Raji (cell line): ENCODE results near the gene TTC22.

Experiments used
- POLR2A ChIP-seq: IDR thresholded peaks from 2 replicates; pipeline ENCODE4 v1.6.1; 2011; ENCODE audit warnings: low read depth, low read length, control low read depth; ENCODE audit not compliant: insufficient read depth

The TTC22 gene

DNA sequence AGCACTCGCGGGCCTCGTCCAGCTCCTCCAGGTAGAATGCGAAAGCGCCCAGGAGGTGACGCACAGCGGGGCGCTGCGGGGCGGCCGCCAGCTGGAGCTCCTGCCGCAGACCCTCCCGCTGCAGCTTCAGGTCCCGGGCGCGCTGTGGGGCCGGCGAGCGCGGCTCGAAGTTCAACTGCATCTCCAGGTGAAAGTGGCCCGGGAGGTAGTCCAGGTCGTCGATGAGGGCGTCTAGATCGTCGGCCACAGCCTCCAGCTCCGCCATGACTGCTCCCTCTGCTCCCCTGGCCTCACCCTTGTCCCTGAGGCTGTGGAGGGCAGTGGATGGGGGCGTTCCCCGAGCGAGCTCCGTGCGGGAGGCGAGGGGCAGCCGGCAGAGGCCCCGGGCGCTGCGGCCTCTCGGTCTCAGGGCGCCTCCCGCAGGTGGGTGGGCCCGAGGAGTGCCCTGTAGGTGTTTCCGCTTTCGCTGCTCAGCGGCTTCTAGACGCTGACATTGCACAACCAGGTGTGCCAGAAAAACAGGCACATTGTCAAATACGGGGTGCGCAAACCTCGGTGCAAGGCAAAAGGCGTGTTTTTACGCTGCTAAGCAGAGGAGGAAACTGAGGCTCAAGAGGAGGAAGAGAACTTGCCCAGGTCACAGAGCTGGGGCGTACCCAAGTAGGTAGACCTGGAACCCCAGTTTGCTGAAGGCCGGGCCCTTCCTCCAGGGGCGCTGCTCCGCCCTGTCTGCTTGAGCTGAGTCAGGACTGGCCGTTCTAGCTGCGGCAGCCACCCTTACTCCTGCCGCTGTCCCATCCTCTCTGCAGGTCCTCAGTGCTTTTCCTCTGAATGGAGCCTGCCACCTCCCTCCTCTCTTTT lies at the start of gene TTC22:
TSS of gene TTC22 (minus strand) at position 425 of the 861 bp plus-strand sequence. CDS start at position 265, 160 bp downstream.
- TF ChIP-seq POLR2A: no peak

DNA sequence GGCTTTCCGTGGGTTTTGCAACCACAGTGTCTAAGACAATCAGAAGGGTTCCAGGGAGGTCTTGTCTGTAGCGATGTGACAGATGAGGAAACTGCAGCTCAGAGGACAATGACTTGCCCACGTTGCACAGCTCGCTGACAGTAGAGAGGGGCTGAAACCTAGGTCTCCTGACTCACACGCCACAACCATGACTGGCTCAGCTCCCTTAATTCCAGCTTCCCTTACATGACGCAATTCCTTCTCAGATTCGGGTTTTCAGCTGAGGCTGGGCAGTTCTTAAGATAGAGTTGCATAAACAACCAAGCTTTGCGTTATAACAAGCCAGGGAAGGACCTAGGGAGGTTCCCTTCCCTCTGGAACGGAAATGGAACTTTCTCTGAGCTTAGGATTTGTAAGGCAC lies 49.6 kb upstream of the TTC22 start:
- TF ChIP-seq POLR2A: no peak

DNA sequence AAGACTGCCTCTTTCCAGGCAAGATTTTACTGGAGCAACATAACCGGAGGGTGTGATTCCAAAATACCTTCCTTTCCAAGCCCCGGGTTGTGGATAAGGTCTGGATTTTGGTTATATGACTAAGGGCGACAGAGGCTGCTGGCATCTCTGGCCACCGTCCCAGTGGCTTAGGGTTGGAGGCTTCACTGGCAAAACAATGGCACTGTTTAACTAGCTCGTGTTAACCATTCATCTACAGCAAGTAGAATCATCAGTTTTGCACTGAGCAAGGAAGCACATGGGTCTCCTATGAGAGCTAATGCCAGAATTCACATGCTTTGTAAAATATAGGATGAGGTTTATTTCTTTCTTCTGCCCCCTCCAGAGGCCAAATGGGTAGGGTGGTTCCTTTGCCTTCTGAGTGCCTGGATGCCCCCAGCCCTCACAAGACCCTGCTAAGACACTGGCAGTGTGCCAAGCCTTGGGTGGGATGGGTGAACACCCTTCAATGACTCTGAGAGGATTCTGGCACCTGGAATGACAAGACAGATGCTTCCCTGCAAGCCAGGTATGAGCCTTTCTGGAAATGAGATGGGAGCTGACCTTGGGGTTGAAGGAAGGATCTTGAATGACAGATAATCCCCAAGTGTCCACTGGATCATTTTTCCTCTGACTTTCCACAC lies 49.1 kb upstream of the TTC22 start:
- TF ChIP-seq POLR2A: no peak

DNA sequence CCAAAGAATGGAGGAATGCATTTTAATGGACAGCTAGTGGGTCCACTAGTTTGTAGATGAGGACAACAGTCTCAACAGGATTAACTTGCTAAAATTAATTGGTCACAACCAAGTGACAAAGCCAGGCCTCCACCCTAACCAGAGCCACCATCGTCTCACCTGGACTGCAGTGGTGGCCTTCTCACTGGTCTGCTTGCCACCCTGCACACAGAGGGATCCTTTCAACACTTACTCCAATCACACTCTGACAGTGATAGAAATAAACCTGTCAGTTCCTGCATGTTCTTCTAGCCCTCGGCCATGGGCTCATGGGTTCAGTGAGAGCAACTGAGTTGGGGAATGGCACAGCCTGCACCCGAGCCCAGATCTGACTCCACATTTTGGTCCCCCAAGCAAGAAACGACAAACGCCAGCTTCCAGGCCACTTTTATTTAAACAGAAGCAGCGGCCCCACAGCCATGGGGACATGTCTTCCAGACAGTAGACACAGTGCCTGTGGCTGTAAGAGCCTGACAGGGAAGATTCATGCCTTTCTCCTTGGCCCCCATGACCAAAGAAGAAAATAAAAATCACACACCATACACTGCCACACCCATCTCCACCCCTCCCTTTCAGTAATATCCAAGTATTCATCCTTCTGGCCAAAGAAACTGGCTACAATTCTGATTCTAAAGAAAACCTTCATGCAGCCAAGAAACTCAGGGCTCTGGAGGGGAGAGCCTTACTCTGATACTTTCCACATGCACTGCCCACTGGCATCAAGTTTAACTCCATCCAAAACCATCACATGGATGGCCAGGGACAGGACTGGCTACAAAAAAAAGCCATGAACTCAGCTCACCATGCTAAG lies 48.3 kb upstream of the TTC22 start:
- TF ChIP-seq POLR2A: no peak

DNA sequence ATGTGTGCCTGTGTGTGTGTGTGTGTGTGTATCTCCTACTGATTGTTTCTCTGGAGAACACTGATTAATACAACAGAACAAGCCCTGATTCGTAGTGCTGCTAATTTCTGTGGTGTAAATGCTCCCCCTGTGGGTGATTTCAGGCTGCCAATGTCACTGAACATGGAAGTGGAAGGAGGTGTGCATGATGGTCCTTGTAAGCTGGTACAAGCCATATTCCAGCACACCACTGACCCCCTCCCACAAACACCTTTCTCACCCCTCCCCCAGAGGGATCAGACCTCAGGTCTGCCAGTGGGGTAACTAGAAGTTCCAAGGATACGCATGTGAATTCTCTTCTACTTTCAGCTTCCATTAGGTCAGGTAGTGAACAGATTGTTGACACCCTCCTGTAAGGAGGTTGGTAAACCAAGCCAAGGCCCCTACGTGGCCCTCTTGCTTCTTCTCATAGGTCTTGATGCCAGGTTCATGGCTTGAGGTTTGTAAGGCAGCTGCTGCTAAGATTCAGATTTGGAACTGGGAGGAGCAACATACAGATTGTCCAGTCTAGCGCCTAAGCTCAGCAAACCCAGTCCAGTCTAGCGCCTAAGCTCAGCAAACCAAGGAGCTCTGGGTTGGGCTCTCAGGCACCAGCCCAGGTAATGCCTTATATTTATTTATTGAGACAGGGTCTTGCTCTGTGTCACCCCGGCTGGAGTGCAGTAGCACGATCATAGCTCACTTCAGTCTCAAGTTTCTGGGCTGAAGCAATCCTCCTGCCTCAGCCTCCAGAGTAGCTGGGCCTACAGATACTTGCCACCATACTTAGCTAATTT lies 47.2 kb upstream of the TTC22 start:
- no peak for TF ChIP-seq POLR2A

DNA sequence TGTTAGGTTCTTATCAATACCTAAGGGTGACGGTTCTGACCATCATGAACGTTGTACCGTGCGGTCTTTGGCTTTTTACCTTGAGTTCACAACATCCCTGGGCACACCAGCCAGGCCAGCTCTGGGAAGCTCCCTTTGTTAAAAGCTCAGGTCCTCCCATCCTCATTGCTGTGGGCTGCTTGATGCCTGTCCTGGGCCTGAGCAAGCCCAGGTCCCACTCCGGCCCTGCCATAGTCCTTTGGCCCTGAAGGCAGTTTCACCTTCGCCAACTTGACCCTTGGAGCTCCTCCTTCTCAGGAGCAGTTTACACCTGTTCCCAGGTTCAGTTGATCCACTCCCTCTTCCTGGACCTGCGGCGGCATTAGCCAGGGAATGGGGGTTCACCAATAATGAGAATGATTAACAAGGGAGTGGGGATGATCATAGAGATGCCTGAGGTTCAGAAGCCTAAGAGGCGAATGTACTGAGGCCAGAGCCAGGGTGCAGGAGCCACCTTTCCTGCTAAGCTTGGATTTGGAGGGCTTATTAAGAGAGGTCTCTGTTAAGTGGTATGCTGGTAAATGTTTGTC lies 45.7 kb upstream of the TTC22 start:
- no peak for TF ChIP-seq POLR2A

DNA sequence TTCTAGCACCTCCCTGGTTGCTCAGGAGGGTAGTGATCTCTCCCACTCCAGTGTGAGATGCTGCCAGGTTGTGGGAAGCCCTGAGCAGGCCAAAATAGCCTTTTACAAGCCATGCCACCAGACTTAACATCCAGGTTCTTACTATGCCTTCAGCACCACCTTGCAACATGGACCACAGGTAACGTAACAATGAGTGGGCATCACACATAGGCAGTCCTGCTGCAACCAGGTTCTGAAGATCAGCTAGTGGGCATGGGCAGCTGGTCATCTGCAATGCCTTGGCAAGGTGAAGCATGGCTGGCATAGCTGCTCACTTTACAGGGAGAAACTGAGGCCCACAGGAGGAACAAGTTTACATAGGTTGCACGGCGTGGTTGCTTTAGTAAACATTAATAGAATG lies 45.2 kb upstream of the TTC22 start:
- no peak for TF ChIP-seq POLR2A

DNA sequence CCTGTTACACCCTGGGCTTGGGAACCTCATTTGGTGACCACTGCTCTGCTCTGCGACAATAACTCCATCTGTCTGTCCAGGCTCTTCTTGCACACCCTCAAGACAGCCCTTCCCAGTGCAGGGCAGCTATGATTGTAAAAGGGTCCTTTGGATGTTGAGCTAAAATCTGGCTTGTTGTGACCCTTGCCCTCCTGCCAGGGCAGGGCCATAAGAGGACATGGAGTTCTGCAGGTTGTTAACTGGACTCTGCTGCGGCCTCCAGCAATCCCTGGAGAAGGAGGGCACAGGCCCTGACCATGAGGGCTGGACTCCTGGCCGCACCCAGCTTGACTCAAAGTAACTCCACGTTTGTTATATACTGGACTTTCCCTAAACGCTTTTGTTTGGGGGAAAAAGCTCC lies 44.6 kb upstream of the TTC22 start:
- no peak for TF ChIP-seq POLR2A

DNA sequence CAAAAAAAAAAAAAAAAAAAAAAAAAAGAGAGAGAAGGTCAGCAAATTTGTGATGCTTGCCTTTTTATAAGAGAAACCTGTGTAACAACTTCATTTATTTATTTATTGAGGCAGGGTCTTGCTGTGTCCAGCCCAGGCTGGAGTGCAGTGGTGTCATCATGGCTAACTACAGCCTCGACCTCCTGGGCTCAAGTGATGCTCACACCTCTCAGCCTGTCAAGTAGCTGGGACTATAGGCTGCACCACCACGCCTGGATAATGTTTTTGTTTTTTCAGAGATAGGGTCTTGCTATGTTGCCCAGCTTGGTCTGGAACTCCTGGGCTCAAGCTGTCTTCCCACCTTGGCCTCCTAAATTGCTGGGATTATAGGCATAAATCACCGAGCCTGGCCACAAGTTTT lies 43.4 kb upstream of the TTC22 start:
- TF ChIP-seq POLR2A: no peak

DNA sequence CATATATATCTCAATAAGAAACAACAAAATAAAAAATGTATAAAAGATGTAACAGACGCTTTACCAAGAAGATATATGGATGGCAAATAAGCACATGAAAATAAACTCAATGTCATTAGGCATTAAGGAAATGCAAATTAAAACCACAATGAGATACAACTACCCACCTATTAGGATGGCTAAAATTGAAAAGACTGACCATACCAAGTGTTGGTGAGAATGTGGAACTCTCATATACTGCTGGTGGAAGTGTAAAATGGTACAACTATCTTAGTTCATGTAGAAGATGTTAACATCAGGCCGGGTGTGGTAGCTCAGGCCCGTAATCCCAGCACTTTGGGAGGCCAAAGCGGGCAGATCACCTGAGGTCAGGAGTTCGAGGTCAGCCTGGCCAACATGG lies 42.3 kb upstream of the TTC22 start:
- TF ChIP-seq POLR2A: no peak

DNA sequence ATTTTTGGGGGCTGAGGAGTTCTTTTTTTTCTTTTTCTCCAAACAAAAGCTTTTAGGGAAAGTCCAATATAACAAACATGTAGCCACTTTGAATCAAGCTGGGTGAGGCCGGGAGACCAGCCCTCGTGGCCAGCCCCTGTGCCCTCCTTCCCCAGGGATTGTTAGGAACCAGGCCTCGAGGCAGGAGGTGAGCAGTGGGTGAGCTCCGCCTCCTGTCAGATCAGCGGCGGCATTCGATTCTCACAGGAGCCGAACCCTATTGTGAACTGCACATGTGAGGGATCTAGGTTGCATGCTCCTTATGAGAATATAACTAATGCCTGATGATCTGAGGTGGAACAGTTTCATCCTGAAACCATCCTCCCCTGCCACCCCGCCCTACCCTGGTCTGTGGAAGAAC lies 41.8 kb upstream of the TTC22 start:
- no peak for TF ChIP-seq POLR2A

DNA sequence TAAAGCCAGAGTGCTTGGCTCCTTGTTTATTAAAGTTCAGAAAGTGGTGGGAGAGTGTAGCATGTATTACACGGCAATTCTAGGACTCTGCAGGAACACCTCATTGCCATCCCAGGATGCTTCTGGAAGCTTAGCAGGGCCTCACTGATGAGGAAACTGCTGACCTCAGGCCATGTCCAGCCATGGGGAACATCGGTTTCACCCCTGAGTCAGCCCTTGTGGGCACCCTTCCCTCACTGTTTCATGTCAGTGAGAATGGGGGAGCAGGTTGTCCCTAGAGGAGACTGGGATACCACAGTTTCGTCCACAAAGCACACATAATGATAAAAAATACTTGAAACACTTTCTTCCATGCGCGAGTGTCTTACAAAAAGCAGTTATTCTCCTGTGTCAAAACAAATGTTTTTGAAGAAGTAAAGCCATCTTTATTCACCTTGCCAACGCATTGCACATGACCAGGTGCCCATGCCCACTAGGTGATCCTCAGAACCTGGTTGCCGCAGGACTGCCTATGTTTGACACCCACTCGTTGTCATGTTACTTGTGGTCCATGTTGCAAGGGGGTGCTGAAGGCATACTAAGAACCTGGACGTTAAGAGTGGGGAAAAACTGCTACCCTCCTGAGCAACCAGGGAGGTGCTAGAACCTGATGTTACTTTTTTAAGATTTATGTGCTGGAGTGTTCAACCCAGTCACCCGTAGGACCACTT lies 41.2 kb upstream of the TTC22 start:
- no peak for TF ChIP-seq POLR2A

DNA sequence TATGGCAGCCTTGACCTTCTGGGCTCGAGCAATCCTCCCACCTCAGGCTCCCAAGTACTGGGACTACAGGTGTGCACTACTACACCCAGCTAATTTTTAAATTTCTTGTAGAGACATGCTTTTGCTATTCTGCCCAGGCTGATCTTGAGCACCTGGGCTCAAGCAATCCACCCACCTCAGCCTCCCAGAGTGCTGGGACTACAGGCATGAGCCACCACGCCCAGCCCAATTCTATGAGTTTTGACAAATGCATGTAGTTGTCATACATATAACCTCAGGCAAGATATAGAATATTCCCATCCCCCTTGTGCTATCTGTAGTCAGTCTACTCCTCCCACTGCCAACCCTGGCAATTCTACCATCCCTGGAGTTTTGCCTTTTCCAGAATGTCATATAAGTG lies 38.7 kb upstream of the TTC22 start:
- TF ChIP-seq POLR2A: no peak
